ENCODE measurements around the gene ZDHHC12. TPM values are rescaled to one million over a fixed set of nuclear protein-coding genes. Genes with fewer than 3 reads are reported as not detected.

The ZDHHC12 gene
- total and polyA plus RNA-seq, 2 of the 13 experiments (the other 11 are each of a cell fraction or from before 2014, with no cell fraction given) = 25.4 to 28.0 TPM

DNA sequence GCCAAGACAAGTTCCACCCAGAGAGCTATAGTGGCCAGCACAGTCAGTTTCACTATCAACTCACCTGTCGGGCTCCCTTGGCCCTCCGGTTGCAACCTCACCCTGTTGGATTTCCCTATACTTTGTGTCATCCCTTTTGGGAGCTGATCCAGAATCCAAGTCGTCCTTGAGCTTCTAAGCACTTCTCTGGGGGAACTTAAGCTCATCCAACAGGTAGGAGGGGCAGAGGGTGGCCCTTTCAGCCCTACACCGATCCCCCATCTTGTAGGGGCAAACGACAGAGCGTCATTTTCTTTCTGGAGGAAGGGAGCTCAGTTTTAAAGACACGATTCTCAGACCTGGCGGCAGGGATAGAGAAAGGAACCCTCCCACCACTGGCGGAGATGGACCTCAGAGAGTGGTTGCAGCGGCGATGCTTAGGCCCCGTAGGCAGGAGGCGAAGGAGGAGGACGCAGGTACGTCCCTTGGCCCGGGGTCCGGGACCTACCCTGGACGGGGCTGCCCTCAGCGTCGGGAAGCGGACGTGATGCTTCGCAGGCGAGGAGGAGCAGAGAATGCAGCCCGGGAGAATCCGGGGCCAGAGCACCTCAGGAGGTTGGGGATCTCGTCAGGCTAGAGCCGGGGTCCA is 47.3 kb upstream of the ZDHHC12 start:
- Histone ChIP-seq H3K79me2 (ENCODE audit: insufficient read depth, low read length) (peaks cover 16% of the 10 kb centered on the region), H3K36me3 (replicated peaks in 1 of 2; ENCODE audit: control insufficient read depth in 1 of 2, insufficient read depth in 2 of 2, low read length in 2 of 2) (no peaks in the 10 kb centered on the region), H2AFZ (ENCODE audit: low read length) (no peak overlapping the region), H3K9ac (ENCODE audit: insufficient read depth, low read depth, low read length) (peak overlapping the region; percentile 79), H3K4me1 (ENCODE audit: insufficient read depth, low read length) (peaks cover 19% of the 10 kb centered on the region), H3K27ac (ENCODE audit: extremely low read length, insufficient read depth, low read length) (peak overlapping the region; percentile 68), H4K20me1 (ENCODE audit: insufficient read depth, low read length) (no peaks in the 10 kb centered on the region), H3K9me3 (ENCODE audit: low read length) (no peaks in the 10 kb centered on the region), H3K27me3 (ENCODE audit: control insufficient read depth in 1 of 2, insufficient read depth in 2 of 2, low read length in 2 of 2) (no peaks in the 10 kb centered on the region; a peak in 1 of 5 replicates), H3K4me3 (replicated peaks in 1 of 3; ENCODE audit: insufficient read depth in 1 of 3, low read depth in 2 of 3, low read length in 3 of 3) (peak overlapping the region; percentile 80 to 99 (median 96)), H3K4me2 (ENCODE audit: low read depth, low read length) (peak overlapping the region; percentile 87)
- WGBS (ENCODE audit: low lambda C conversion rate) = 0% methylated on average over 23 of the region's 28 CpGs
- intact Hi-C loops (cut with micrococcal nuclease; ENCODE audit: unreplicated experiment) = loop anchor here (2.0 kb wide), 1 partner anchor 38 kb away; no protein-coding TSS in a partner anchor
- peak; percentile 47 for FAIRE-seq
- no TSS peak for BruUV-seq (replicated peaks)
- CTCF ChIA-PET (ENCODE audit: low intra/inter-chr PET ratio, low total read pairs) = interaction anchor here (1.6 kb wide), 1 partner anchor 38 kb away, joined by 4 read pairs; no protein-coding TSS in a partner anchor
- peak; percentile 70 for ATAC-seq
- in situ Hi-C loops (cut with HindIII; ENCODE audit: extremely low pct_ligation_motif_present, low pct_unique_long_range_greater_than_20kb) = no loop called here
- POLR2A ChIA-PET = interaction anchor here (0.9 to 1.6 kb wide), 7 partner anchors 9 to 135 kb away, joined by 3 to 7 read pairs (median 5); partner anchors contain the start of genes ENDOG, SPOUT1, TBC1D13 and ZDHHC12
- DNase-seq (ENCODE audit: low spot score) = no peak
- TF ChIP-seq ZNF205 (CRISPR knock-in tag; IDR thresholded peaks at IDR 0.05) = no peak
- peak; percentile 40; the same call in 1 of the 2 replicates for TF ChIP-seq TBX2 (CRISPR knock-in tag; IDR thresholded peaks at IDR 0.05; ENCODE audit: borderline replicate concordance)
- TF ChIP-seq GATAD2A (CRISPR knock-in tag; IDR thresholded peaks at IDR 0.05) = 0 out of 2 replicates have a peak, but pooled peaks have one; percentile 17
- 0 out of 2 replicates have a peak, but pooled peaks have one; percentile 17 for TF ChIP-seq SRY (CRISPR knock-in tag; IDR thresholded peaks at IDR 0.05)
- no peak for TF ChIP-seq NR2F2 (IDR thresholded peaks at IDR 0.05; ENCODE audit: borderline replicate concordance, low read depth)
- TF ChIP-seq CBX5 (CRISPR knock-in tag; IDR thresholded peaks at IDR 0.05; ENCODE audit: borderline replicate concordance) = no peak
- peak; percentile 24; the same call in 1 of the 2 replicates for TF ChIP-seq ZFY (CRISPR knock-in tag; IDR thresholded peaks at IDR 0.05)
- TF ChIP-seq SAP130 (CRISPR knock-in tag; IDR thresholded peaks at IDR 0.05; ENCODE audit: low read depth) = no peak
- no peak for TF ChIP-seq KLF12 (CRISPR knock-in tag; IDR thresholded peaks at IDR 0.05; ENCODE audit: borderline replicate concordance)
- 0 out of 2 replicates have a peak, but pooled peaks have one; percentile 1 for TF ChIP-seq ZNF260 (CRISPR knock-in tag; IDR thresholded peaks at IDR 0.05; ENCODE audit: borderline replicate concordance, low read depth)
- 0 out of 2 replicates have a peak, but pooled peaks have one; percentile 7 for TF ChIP-seq REPIN1 (CRISPR knock-in tag; IDR thresholded peaks at IDR 0.05; ENCODE audit: borderline replicate concordance, low read depth)
- 0 out of 2 replicates have a peak, but pooled peaks have one; percentile 3 for TF ChIP-seq NFKB2 (CRISPR knock-in tag; IDR thresholded peaks at IDR 0.05; ENCODE audit: borderline replicate concordance)
- no peak for TF ChIP-seq CAMTA2 (CRISPR knock-in tag; IDR thresholded peaks at IDR 0.05; ENCODE audit: borderline replicate concordance)
- TF ChIP-seq ZNF580 (CRISPR knock-in tag; IDR thresholded peaks at IDR 0.05; ENCODE audit: borderline replicate concordance, low read depth) = no peak
- TF ChIP-seq, protein P1, sequence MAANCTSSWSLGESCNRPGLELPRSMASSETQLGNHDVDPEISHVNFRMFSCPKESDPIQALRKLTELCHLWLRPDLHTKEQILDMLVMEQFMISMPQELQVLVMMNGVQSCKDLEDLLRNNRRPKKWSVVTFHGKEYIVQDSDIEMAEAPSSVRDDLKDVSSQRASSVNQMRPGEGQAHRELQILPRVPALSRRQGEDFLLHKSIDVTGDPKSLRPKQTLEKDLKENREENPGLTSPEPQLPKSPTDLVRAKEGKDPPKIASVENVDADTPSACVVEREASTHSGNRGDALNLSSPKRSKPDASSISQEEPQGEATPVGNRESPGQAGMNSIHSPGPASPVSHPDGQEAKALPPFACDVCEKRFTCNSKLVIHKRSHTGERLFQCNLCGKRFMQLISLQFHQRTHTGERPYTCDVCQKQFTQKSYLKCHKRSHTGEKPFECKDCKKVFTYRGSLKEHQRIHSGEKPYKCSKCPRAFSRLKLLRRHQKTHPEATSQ (CRISPR knock-in tag; IDR thresholded peaks at IDR 0.05; ENCODE audit: borderline replicate concordance) = no peak
- 0 out of 2 replicates have a peak, but pooled peaks have one; percentile 41 for TF ChIP-seq ZKSCAN5 (CRISPR knock-in tag; IDR thresholded peaks at IDR 0.05)
- no peak for TF ChIP-seq ZNF468 (CRISPR knock-in tag; IDR thresholded peaks at IDR 0.05)
- 0 out of 2 replicates have a peak, but pooled peaks have one; percentile 14 for TF ChIP-seq JUND (CRISPR knock-in tag; IDR thresholded peaks at IDR 0.05)
- TF ChIP-seq HDAC6 (IDR thresholded peaks at IDR 0.05; ENCODE audit: low read depth, low read length) = no peak
- TF ChIP-seq DBP (CRISPR knock-in tag; IDR thresholded peaks at IDR 0.05; ENCODE audit: not compliant biosample characterization) = no peak
- TF ChIP-seq, protein P2, sequence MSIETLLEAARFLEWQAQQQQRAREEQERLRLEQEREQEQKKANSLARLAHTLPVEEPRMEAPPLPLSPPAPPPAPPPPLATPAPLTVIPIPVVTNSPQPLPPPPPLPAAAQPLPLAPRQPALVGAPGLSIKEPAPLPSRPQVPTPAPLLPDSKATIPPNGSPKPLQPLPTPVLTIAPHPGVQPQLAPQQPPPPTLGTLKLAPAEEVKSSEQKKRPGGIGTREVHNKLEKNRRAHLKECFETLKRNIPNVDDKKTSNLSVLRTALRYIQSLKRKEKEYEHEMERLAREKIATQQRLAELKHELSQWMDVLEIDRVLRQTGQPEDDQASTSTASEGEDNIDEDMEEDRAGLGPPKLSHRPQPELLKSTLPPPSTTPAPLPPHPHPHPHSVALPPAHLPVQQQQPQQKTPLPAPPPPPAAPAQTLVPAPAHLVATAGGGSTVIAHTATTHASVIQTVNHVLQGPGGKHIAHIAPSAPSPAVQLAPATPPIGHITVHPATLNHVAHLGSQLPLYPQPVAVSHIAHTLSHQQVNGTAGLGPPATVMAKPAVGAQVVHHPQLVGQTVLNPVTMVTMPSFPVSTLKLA (IDR thresholded peaks at IDR 0.05) = no peak

All from HepG2 (cell line).